ENCODE measurements around the gene GRB10.
"Not testable (repeated sequence)": the region's sequence is repeated elsewhere in the genome, so short reads cannot be mapped to it uniquely, and the experiment has no call there.

The GRB10 gene

GRCh38 chr7:50778189-50778588 is 4.5 kb downstream of the GRB10 start:
- no peak for DNase-seq (ENCODE audit: low read depth)

- no peak for DNase-seq (ENCODE audit: low read depth)
Observed at GRCh38 chr7:50775836-50776235, 6.9 kb downstream of the GRB10 start.

GRCh38 chr7:50775231-50775630 is 7.5 kb downstream of the GRB10 start:
- no peak for DNase-seq (ENCODE audit: low read depth)

- no peak for DNase-seq (ENCODE audit: low read depth)
Observed at GRCh38 chr7:50774319-50774718, 8.4 kb downstream of the GRB10 start.

- not testable (repeated sequence) for DNase-seq (ENCODE audit: low read depth)
Observed at GRCh38 chr7:50773071-50773470, 9.6 kb downstream of the GRB10 start.

GRCh38 chr7:50771120-50772002 is 11.3 kb downstream of the GRB10 start:
- no peak for DNase-seq (ENCODE audit: low read depth)

GRCh38 chr7:50768485-50769474 is 13.9 kb downstream of the GRB10 start:
- no peak for DNase-seq (ENCODE audit: low read depth)

- no peak for DNase-seq (ENCODE audit: low read depth)
Observed at GRCh38 chr7:50766849-50767207, 15.9 kb downstream of the GRB10 start.

- DNase-seq (ENCODE audit: low read depth) = no peak
Observed at GRCh38 chr7:50766106-50766848, 16.4 kb downstream of the GRB10 start.

- DNase-seq (ENCODE audit: low read depth) = no peak
Observed at GRCh38 chr7:50762337-50762736, 20.4 kb downstream of the GRB10 start.

GRCh38 chr7:50761713-50762112 is 21.0 kb downstream of the GRB10 start:
- DNase-seq (ENCODE audit: low read depth) = no peak

- no peak for DNase-seq (ENCODE audit: low read depth)
Observed at GRCh38 chr7:50757703-50758390, 24.8 kb downstream of the GRB10 start.

GRCh38 chr7:50756180-50756579 is 26.5 kb downstream of the GRB10 start:
- DNase-seq (ENCODE audit: low read depth) = no peak

GRCh38 chr7:50754684-50755083 is 28.0 kb downstream of the GRB10 start:
- no peak for DNase-seq (ENCODE audit: low read depth)

- no peak for DNase-seq (ENCODE audit: low read depth)
Observed at GRCh38 chr7:50754241-50754640, 28.5 kb downstream of the GRB10 start.

GRCh38 chr7:50752422-50752821 is 30.3 kb downstream of the GRB10 start:
- no peak for DNase-seq (ENCODE audit: low read depth)

- DNase-seq (ENCODE audit: low read depth) = no peak
Observed at GRCh38 chr7:50751146-50751545, 31.6 kb downstream of the GRB10 start.

- DNase-seq (ENCODE audit: low read depth) = no peak
Observed at GRCh38 chr7:50749896-50750295, 32.8 kb downstream of the GRB10 start.

- no peak for DNase-seq (ENCODE audit: low read depth)
Observed at GRCh38 chr7:50748472-50748871, 34.2 kb downstream of the GRB10 start.

GRCh38 chr7:50745835-50746234 is 36.9 kb downstream of the GRB10 start:
- DNase-seq (ENCODE audit: low read depth) = no peak

GRCh38 chr7:50745336-50745735 is 37.4 kb downstream of the GRB10 start:
- no peak for DNase-seq (ENCODE audit: low read depth)

GRCh38 chr7:50743893-50744292 is 38.8 kb downstream of the GRB10 start:
- DNase-seq (ENCODE audit: low read depth) = no peak

Measured in GM04504 (cell line).